Caco-2 (cell line): ENCODE data around the gene HDGFL3. TPM values are rescaled to one million over a fixed set of nuclear protein-coding genes. Genes with fewer than 3 reads are reported as not detected.

Experiments
- BruUV-seq: library from RNA; stranded (reverse); fragments of 400-500 nt; replicated peaks from 2 replicates; lab custom pipeline; 2021; lab: Mats Ljungman, UMichigan
- CTCF ChIA-PET: fragments of 300-600 bp; sonication (Branson Sonifier 250); formaldehyde crosslinking; loops from one replicate; lab custom pipeline; 2022; ENCODE audit warnings: antibody characterized with exemption; lab: Charles Lee
- POLR2A ChIA-PET: fragments of 300-600 bp; sonication (Branson Sonifier 250); formaldehyde crosslinking; loops from one replicate; lab custom pipeline; 2022; ENCODE audit warnings: antibody characterized with exemption; lab: Charles Lee
- DNase-seq, 2 experiments: peaks; one replicate each; pipeline versions ENCODE4 v3.0.0 to v3.0.0-alpha.2; 2020 to 2022
- H3K27me3 ChIP-seq: replicated peaks from 2 replicates; pipeline ENCODE4 v1.6.0; 2011; ENCODE audit warnings: low read length; ENCODE audit not compliant: control insufficient read depth, insufficient read depth
- H3K36me3 ChIP-seq: 2 replicates; pipeline ENCODE4 v1.5.1; 2011; ENCODE audit warnings: low read length; ENCODE audit not compliant: control insufficient read depth, insufficient read depth
- H3K4me1 ChIP-seq: fragments of 250-450 bp; sonication (Bioruptor Pico); 2 replicates; pipeline ENCODE4 v1.5.1; 2020; ENCODE audit warnings: mild to moderate bottlenecking
- H3K4me3 ChIP-seq: 2 replicates; pipeline ENCODE4 v1.5.1; 2011; ENCODE audit warnings: low read depth, mild to moderate bottlenecking, control low read depth, low read length
- H3K9me3 ChIP-seq: fragments of 250-450 bp; sonication (Bioruptor Pico); 2 replicates; pipeline ENCODE4 v1.5.1; 2020; ENCODE audit warnings: mild to moderate bottlenecking, moderate library complexity
- H3K27ac Mint-ChIP-seq: one replicate; pipeline ENCODE4 v1.8.0; 2022; ENCODE audit warnings: mixed read lengths; ENCODE audit not compliant: unreplicated experiment
- H3K27me3 Mint-ChIP-seq: one replicate; pipeline ENCODE4 v1.8.0; 2022; ENCODE audit warnings: mixed read lengths; ENCODE audit not compliant: insufficient read depth, unreplicated experiment
- H3K36me3 Mint-ChIP-seq: one replicate; pipeline ENCODE4 v1.8.0; 2022; ENCODE audit warnings: mild to moderate bottlenecking, mixed read lengths; ENCODE audit not compliant: insufficient read depth, unreplicated experiment
- H3K4me1 Mint-ChIP-seq: one replicate; pipeline ENCODE4 v1.8.0; 2022; ENCODE audit warnings: low read depth, mixed read lengths; ENCODE audit not compliant: unreplicated experiment
- H3K4me3 Mint-ChIP-seq: one replicate; pipeline ENCODE4 v1.8.0; 2022; ENCODE audit warnings: mild to moderate bottlenecking, moderate library complexity, mixed read lengths; ENCODE audit not compliant: unreplicated experiment
- H3K9me3 Mint-ChIP-seq: one replicate; pipeline ENCODE4 v1.8.0; 2022; ENCODE audit warnings: mixed read lengths; ENCODE audit not compliant: unreplicated experiment
- intact Hi-C: fragments of 100-400 bp; cut with micrococcal nuclease; formaldehyde crosslinking; loops from one replicate; pipeline ENCODE4 v1.10.0; 2022; ENCODE audit not compliant: unreplicated experiment
- total RNA-seq: library from RNA; stranded (reverse); gene quantifications from 2 replicates; pipeline ENCODE4 v1.2.3, GENCODE V29; 2022
- TF ChIP-seq, protein P1 (sequence below), 2 experiments: fragments of 200-600 bp in 1 of 2; IDR thresholded peaks; 1 replicate in 1 of 2; 2 replicates in 1 of 2; pipeline versions ENCODE4 v1.5.1 to v1.8.0; 2011 to 2022; ENCODE audit warnings: antibody characterized with exemption in 1 of 2, control low read depth in 1 of 2, inconsistent platforms in 1 of 2, low read depth in 1 of 2, low read length in 1 of 2, mild to moderate bottlenecking in 1 of 2, moderate library complexity in 1 of 2; ENCODE audit not compliant: insufficient read depth in 1 of 2, severe bottlenecking in 1 of 2, unreplicated experiment in 1 of 2

The HDGFL3 gene
- total RNA-seq, 1 experiment from 2014 or later = 22.9 TPM

DNA sequence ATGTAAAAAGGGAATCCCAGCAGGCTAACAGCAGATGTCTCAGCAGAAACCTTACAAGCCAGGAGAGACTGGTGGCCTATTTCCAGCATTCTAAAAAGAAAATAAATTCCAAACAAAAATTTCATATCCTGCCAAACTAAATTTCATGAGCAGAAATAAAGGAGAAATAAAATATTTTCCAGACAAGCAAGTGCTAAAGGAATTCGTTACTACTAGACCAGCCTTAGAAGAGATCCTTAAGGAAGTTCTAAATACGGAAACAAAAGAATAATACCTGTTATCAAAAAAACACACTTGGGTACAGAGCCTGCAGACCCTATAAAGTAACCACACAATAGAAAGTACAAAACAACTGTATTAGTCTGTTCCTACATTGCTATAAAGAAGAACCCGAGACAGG, 41.4 kb downstream of the HDGFL3 start:
- ChIA-PET CTCF (no interaction called here), POLR2A (no interaction called here)
- DNase-seq = no peak
- Mint-ChIP-seq H3K4me3 (no peak overlapping the region), H3K27me3 (no peaks in the 10 kb centered on the region), H3K9me3 (no peaks in the 10 kb centered on the region), H3K36me3 (no peaks in the 10 kb centered on the region), H3K27ac (no peak overlapping the region), H3K4me1 (no peaks in the 10 kb centered on the region)
- H3K9me3 ChIP-seq = no peaks in the 10 kb centered on the region
- H3K36me3 ChIP-seq = no peaks in the 10 kb centered on the region
- no peak overlapping the region for H3K4me3 ChIP-seq
- no peaks in the 10 kb centered on the region for H3K4me1 ChIP-seq
- intact Hi-C loops = no loop called here
- H3K27me3 ChIP-seq = no peaks in the 10 kb centered on the region
- TF ChIP-seq, protein P1, sequence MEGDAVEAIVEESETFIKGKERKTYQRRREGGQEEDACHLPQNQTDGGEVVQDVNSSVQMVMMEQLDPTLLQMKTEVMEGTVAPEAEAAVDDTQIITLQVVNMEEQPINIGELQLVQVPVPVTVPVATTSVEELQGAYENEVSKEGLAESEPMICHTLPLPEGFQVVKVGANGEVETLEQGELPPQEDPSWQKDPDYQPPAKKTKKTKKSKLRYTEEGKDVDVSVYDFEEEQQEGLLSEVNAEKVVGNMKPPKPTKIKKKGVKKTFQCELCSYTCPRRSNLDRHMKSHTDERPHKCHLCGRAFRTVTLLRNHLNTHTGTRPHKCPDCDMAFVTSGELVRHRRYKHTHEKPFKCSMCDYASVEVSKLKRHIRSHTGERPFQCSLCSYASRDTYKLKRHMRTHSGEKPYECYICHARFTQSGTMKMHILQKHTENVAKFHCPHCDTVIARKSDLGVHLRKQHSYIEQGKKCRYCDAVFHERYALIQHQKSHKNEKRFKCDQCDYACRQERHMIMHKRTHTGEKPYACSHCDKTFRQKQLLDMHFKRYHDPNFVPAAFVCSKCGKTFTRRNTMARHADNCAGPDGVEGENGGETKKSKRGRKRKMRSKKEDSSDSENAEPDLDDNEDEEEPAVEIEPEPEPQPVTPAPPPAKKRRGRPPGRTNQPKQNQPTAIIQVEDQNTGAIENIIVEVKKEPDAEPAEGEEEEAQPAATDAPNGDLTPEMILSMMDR (IDR thresholded peaks at IDR 0.05; ENCODE audit: insufficient read depth in 1 of 2, low read depth in 1 of 2, low read length in 1 of 2, severe bottlenecking in 1 of 2, unreplicated experiment in 1 of 2) = no peak
- no TSS peak for BruUV-seq

- TF ChIP-seq, protein P1 (IDR thresholded peaks at IDR 0.05; ENCODE audit: insufficient read depth in 1 of 2, low read depth in 1 of 2, low read length in 1 of 2, severe bottlenecking in 1 of 2, unreplicated experiment in 1 of 2) = no peak
- Mint-ChIP-seq H3K27ac (no peak overlapping the region), H3K9me3 (no peaks in the 10 kb centered on the region), H3K27me3 (no peaks in the 10 kb centered on the region), H3K4me3 (no peak overlapping the region), H3K4me1 (no peaks in the 10 kb centered on the region), H3K36me3 (no peaks in the 10 kb centered on the region)
- ChIA-PET POLR2A (no interaction called here), CTCF (no interaction called here)
- no peak for DNase-seq
- Histone ChIP-seq H3K27me3 (no peaks in the 10 kb centered on the region), H3K4me3 (no peak overlapping the region), H3K9me3 (no peaks in the 10 kb centered on the region), H3K36me3 (no peaks in the 10 kb centered on the region), H3K4me1 (no peaks in the 10 kb centered on the region)
- intact Hi-C loops = no loop called here
- BruUV-seq = no TSS peak
Measured at GRCh38 chr15:83164771-83165404, 42.7 kb downstream of the HDGFL3 start.

GRCh38 chr15:83164111-83164770, 43.4 kb downstream of the HDGFL3 start:
- no TSS peak for BruUV-seq

More at GRCh38 chr15:83164111-83164770, 43.4 kb downstream of the HDGFL3 start:
- Histone ChIP-seq H3K27me3 (no peaks in the 10 kb centered on the region), H3K4me3 (no peak overlapping the region), H3K36me3 (no peaks in the 10 kb centered on the region), H3K9me3 (no peaks in the 10 kb centered on the region), H3K4me1 (no peaks in the 10 kb centered on the region)
- Mint-ChIP-seq H3K36me3 (no peaks in the 10 kb centered on the region), H3K9me3 (no peaks in the 10 kb centered on the region), H3K4me1 (no peaks in the 10 kb centered on the region), H3K27ac (no peak overlapping the region), H3K27me3 (no peaks in the 10 kb centered on the region), H3K4me3 (no peak overlapping the region)
- CTCF ChIA-PET = no interaction called here
- no peak for DNase-seq
- POLR2A ChIA-PET = no interaction called here
- TF ChIP-seq, protein P1 (IDR thresholded peaks at IDR 0.05; ENCODE audit: insufficient read depth in 1 of 2, low read depth in 1 of 2, low read length in 1 of 2, severe bottlenecking in 1 of 2, unreplicated experiment in 1 of 2) = no peak
- intact Hi-C loops = no loop called here
